Tibial nerve (tissue), 3 donors: ENCODE data around the gene DDX19B.

ENCODE experiments used
- CTCF ChIP-seq, 5 experiments: fragments of 200-600 bp in 3 of 5; fragments of 450-650 bp in 2 of 5; sonication (generic) in 3 of 5; IDR thresholded peaks; one replicate each; pipeline ENCODE4 v1.5.1; 2016 to 2019; ENCODE audit warnings: antibody characterized with exemption in 5 of 5, mild to moderate bottlenecking in 3 of 5, moderate library complexity in 2 of 5
- POLR2A ChIP-seq, 2 donors: fragments of 450-650 bp; IDR thresholded peaks; one replicate each; pipeline ENCODE4 v1.6.1; 2017; ENCODE audit warnings: antibody characterized with exemption in 2 of 2, mild to moderate bottlenecking in 2 of 2, moderate library complexity in 2 of 2

DNA sequence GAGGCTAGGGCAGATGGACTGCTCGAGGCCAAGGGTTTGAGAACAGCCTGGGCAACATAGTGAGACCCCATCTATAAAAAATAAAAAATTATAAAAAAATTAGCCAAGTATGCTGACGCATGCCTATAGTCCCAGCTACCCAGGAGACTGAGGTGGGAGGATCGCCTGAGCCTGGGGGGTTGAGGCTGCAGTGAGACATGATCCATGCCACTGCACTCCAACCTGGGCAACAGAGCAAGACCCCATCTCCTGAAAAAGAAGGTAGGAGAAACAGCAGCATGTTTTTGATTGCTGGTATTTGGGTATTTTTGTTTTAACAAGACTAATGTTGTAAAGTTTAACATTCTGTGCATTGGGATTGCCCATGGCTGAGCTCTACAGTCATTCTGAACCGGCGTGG lies 38.8 kb downstream of the DDX19B start:
- TF ChIP-seq POLR2A (IDR thresholded peaks at IDR 0.05) = no peak
- no peak for TF ChIP-seq CTCF (IDR thresholded peaks at IDR 0.05)
